ENCODE results near the gene MSANTD1. TPM values are rescaled to one million over a fixed set of nuclear protein-coding genes. Genes with fewer than 3 reads are reported as not detected.

MSANTD1 gene
- total RNA-seq, 1 donor from 2014 or later: 1.2 TPM

GRCh38 chr4:3248178-3248480, 830 bp upstream of the MSANTD1 start:
- no peak for DNase-seq (ENCODE audit: low spot score)

DNA sequence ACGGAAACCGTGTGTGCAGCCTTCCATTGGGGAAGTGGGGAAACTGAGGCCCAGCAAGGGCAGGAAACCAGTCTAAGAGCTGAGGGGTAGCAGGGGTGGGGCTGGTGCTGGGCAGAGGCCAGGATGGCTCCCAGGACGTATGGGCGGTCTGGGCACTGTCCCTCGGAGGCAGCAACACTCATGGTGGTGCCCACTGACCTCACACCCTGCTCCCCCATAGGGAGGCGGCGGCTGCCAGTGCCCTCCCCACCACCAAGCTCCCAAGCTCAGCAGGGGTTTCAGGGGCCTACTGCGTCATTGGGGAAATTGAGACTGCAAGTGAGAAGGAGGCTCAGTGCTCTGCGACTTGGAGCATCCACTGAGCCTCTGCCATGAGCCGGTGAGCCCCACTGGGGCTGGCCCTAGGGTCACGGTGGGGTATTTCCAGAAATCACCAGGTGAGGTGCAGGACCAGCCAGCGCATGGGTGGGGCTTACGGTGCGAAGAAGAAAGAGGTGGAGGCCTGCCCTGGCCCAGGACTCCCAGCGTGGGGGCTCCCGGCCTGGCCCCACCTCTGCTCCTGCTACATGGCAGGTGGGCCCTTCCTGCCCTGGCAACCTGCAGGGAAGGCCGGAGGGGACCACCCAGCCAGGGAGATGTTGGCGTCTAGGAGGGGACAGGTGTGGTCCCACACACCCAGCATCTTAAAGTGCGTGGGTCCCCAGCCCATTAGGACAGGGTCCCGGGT, 915 bp downstream of the MSANTD1 start:
- no peak for DNase-seq (ENCODE audit: low spot score)

GRCh38 chr4:3250438-3250955, 1.5 kb downstream of the MSANTD1 start:
- DNase-seq (ENCODE audit: low spot score): no peak

DNA sequence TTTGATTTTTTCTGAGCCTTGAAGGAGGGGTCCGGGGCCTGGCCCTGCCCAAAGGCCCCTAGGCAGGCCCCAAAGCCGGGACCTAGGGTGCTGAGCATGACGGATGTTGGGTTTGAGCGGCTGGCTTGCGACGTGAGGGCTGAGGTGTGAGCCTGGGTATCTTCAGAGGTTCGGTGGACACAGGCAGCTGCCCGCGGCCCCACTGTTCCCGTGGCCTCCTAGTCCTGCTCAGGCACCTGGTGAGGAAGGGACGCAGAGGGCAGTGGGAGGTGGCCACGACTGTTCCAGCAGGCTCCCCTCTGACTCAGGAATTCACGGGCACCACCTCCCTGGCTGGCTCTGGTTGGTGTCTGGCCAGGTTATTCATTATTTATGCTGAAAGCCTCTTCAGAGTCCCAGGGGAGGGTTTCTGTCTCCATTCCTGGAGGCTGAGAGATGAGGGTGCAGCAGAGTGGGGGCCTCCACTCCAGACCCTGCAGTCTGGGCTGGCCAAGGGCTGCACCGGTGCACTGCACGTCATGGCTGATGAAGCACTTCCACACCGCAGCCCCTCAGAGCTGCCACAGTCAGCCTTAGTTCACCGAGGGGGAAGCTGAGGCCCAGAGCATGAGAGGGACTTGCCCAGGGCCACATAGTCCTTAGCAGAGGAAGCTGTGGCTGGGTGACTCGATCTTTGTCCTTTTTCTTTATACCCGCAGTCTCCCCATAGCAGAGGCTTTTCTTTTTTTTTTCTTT, 2.2 kb downstream of the MSANTD1 start:
- no peak for DNase-seq (ENCODE audit: low spot score)

GRCh38 chr4:3251691-3252479, 2.9 kb downstream of the MSANTD1 start:
- DNase-seq (ENCODE audit: low spot score): no peak

GRCh38 chr4:3252480-3252828, 3.5 kb downstream of the MSANTD1 start:
- DNase-seq (ENCODE audit: low spot score): no peak

DNA sequence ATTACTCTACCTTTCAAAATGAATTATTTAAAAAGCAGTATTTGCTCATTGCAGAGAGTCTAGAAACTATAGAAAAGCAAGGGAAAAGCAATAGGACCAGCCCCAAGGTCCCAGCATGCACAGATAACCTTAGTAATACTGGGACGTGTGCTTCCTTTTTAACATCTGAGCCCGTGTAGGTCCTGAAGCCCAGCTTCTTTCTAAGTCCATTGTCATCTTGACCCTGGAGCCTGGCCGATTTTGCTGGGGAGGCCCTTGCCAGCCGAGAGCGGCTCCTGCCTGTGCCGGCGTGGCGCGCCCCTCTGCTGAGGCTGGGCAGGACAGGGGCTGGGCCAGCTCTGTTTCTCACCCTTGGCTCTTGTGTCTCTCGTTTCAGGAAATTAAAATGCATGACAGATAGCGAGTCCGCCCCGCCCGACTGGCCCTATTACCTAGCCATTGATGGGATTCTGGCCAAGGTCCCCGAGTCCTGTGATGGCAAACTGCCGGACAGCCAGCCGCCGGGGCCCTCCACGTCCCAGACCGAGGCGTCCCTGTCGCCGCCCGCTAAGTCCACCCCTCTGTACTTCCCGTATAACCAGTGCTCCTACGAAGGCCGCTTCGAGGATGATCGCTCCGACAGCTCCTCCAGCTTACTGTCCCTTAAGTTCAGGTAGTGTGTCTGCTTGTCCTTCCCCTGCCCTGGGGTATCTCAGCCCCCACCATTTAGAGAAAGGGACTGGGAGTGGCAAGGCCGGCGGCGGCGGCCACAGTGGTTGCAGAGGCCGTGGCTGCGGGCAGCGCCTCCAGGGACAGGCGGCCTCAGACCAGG, 4.1 kb downstream of the MSANTD1 start:
- no peak for DNase-seq (ENCODE audit: low spot score)

GRCh38 chr4:3253808-3254207, 4.8 kb downstream of the MSANTD1 start:
- DNase-seq (ENCODE audit: low spot score): no peak

DNA sequence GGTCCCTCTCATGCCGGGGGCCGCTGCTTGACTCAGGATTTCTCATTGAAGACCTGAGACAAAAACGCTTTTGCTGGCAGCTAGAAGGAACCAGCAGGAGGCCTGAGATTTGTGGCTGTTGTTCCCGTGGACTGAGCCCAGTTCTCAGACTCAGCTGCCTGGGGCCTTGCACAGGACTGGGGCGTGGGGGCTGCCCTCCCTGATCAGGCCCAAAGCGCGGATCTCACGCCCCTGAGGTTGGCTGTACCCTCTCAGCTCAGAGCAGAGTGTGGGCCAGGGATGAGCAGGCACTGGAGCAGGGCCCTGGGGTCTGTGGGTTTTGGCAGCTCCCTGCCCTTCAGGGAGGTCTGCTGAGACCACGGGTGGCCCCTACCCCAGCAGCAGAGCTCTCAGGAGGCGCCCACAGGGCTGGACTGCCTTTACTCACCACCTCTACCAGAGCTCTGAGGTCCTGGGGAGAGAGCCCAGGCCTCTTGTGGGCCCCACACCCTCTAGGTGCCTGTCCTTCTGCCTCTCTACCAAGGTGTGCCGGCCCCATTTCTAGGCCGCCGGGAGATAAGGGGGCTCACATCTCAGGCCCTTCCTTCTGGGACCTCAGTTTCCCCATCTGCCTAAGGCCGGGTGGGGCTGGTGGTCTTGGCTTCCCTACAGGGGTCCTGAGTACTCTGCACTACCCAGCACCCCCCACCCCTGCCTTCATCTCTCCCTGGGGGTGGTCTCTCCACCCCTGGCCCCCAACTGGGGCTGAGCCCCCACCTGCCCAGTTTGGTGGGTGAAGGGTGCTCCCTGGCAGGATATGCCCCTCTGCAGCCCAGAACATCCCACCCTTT, 5.6 kb downstream of the MSANTD1 start:
- DNase-seq (ENCODE audit: low spot score): no peak

DNA sequence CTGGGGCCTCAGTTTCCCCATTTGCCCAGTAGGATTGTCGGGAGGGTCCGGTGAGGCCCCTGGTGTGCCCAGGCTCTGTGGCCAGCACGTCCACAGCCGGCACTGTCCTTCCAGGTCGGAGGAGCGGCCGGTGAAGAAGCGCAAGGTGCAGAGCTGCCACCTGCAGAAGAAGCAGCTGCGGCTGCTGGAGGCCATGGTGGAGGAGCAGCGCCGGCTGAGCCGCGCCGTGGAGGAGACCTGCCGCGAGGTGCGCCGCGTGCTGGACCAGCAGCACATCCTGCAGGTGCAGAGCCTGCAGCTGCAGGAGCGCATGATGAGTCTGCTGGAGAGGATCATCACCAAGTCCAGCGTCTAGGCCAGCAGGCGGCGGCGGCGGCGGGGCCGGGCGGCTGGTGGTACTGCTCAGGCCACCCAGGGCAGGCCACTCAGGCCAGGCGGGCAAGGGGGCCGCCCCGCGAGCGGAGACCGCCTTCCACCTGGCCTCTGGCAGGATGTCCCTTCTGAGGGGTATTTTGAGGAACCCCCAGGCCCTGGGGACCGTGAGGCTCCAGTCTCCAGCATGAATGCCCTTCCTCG, 6.7 kb downstream of the MSANTD1 start:
- no peak for DNase-seq (ENCODE audit: low spot score)

DNA sequence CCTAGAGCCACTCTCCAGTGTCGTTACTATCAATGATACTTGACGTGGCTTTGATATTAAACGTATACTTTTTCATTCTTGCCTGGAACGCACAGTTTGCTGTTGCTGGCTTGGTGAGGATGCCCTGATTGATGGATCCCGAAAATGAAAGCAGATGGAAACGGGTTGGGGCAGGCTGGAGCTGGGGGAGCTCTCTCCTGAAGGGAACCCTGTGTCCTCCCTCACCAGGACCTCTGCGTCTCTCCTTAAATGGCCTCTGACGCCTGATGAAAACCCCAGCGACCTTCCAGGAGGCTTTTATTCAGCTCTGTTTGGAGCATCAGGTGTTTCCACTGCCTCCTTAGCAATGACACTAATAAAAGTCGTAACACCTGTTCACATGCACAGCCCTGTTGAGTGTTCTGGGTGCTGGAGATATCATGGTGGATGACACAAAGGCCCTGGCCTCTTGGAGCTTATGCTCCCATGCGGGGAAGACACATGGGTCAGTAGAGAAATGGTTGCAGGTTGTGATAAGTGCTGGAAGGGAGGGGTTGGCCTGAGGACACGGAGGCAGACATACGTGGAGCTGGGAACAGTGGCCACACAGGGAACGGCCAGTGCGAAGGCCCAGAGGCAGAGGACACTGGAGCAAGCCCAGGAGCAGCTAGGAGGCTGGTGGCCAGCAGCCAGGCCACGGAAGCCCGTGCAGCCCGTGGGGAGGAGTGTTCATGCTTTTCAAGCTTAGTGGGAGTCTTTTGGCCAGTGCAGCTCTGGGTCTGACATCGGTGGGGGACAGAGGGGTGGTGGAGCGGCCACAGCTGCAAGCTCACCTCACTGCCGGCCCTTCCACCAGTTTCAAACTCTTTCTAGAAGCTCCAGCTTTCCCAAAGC, 7.5 kb downstream of the MSANTD1 start:
- DNase-seq (ENCODE audit: low spot score): no peak

DNA sequence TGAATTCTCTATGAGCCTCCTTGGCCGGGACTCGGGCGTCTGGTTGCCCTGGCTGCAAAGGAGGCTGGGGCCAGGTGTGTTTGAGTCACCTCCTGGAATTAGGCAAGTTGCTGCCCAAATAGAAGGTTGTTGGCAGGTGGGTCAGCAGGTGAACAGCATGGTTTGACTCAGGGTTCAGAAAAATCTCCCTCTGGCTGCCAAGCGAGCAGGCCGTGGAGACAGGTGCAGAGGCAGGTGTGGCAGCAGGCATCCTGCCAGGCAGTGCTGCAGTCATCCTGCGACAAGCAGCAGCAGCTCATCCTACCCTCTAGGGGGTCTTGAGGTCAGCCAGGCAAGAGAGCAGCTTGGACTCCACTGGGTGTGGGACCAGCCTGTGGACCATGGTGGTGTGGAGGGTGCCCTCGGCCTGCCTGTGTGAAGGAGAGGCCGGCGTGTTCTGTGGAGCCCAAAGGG, 8.2 kb downstream of the MSANTD1 start:
- no peak for DNase-seq (ENCODE audit: low spot score)

- DNase-seq (ENCODE audit: low spot score): no peak
Observed at GRCh38 chr4:3257556-3258482, 8.9 kb downstream of the MSANTD1 start.

DNA sequence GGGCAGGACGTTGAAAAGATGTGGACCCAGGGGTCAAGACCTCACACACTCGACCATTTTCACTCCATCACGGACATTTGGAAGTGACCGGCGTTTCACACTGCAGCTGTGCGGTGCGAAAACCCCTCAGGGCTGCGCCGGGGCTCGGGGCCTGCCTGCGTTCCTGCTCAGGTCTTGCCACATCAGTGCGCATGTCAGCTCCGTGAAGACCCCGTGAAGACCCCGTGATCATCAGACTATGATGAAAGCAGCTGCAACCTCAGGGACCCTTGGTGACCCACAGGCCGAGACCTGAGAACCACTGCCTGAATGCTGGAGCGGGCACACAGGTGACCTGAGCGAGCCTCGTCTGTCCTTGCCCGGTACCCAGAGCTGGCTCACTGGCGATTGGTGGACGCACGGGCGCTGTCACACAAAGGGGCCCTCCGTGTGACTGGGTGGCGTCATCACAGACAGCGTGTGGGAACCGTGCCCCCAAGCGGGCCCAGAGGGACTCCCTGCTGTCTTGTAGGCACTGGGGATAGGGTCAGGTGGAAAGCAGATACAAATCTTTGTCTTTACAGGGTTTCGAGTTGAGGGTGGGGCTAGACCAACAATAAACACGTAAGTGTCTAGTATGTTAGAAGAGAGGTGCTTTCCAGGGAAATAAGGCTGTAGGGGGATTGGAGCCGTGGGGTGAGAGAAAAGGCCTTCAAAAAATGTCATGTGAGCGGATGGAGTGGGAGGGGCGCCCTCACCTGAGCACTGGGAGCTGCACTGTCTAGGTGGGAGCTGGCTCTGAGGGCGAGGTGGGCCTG, 12.7 kb downstream of the MSANTD1 start:
- no peak for DNase-seq (ENCODE audit: low spot score)

- no peak for DNase-seq (ENCODE audit: low spot score)
Observed at GRCh38 chr4:3262208-3263052, 13.5 kb downstream of the MSANTD1 start.

GRCh38 chr4:3263053-3263875, 14.3 kb downstream of the MSANTD1 start:
- DNase-seq (ENCODE audit: low spot score): no peak

Data from mucosa of gallbladder (tissue), 1 donor.